ENCODE data around the gene PPFIA2.

Gene PPFIA2

DNA sequence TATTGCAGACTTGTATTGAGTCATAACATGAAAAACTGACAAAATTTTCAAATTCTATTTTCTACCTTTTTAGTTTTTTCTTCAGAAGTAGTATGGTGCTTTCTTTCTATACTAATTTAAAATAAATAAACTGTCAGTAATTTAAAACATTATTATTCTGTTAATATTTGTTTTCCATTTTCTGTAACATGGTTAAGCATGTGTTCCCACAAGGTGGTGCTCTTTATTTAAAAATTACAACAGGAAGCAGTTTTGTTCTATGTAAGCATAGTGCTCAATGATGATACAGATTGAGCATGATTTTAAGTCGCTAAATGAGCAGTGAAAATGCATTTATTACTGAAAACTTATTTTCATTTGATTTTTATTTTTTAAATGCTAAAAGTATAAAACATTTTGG lies 114.6 kb downstream of the PPFIA2 start:
- Histone ChIP-seq H3K9me3 (ENCODE audit: control insufficient read depth, insufficient read depth, low read length) (no peaks in the 10 kb centered on the region), H3K4me1 (ENCODE audit: control insufficient read depth, insufficient read depth, low read length) (no peaks in the 10 kb centered on the region), H3K4me3 (ENCODE audit: low read depth, low read length) (no peak overlapping the region), H3K9ac (ENCODE audit: low read depth, low read length) (no peak overlapping the region), H3K27me3 (ENCODE audit: control insufficient read depth, insufficient read depth, low read length) (no peaks in the 10 kb centered on the region), H3K36me3 (ENCODE audit: control insufficient read depth, insufficient read depth, low read length) (no peaks in the 10 kb centered on the region)

DNA sequence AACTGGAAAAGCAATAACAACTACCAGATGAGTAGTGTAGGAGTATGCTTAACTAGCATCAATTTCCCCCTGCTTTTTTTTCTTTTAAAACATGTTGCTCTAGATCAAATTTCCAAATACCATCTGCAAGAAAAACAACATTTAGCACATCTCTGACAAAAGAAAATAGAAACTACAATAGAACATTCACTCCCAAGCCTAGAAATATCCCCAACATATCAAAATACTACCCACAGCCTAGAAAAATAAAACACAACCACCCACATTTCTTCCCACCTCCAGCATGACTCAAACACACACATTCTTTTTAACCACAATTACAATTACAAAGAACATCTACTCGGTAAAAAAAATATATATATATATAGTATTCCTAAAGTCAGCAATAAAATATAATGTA lies 120.0 kb downstream of the PPFIA2 start:
- Histone ChIP-seq H3K9me3 (ENCODE audit: control insufficient read depth, insufficient read depth, low read length) (no peaks in the 10 kb centered on the region), H3K4me3 (ENCODE audit: low read depth, low read length) (no peak overlapping the region), H3K9ac (ENCODE audit: low read depth, low read length) (no peak overlapping the region), H3K36me3 (ENCODE audit: control insufficient read depth, insufficient read depth, low read length) (no peaks in the 10 kb centered on the region), H3K4me1 (ENCODE audit: control insufficient read depth, insufficient read depth, low read length) (no peaks in the 10 kb centered on the region), H3K27me3 (ENCODE audit: control insufficient read depth, insufficient read depth, low read length) (no peaks in the 10 kb centered on the region)

DNA sequence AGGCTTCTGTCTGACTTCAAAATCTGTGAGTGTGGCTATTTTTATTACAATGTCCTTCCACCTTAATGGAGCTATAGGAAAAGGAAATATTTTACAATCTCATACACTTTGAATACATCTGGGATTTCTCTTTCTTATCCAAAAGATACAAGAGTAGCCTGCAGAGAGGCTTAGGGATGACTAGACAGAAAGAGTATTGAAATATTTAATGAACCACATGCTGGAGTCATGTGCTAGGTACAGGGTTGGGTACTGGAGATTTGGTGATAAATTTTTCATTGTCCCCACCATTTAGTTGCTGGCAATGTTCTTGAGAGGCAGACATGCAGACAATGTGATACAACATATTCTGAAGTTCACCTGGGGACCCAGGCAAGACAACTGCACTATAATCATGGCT lies 126.0 kb downstream of the PPFIA2 start:
- Histone ChIP-seq H3K9me3 (ENCODE audit: control insufficient read depth, insufficient read depth, low read length) (no peaks in the 10 kb centered on the region), H3K36me3 (ENCODE audit: control insufficient read depth, insufficient read depth, low read length) (no peaks in the 10 kb centered on the region), H3K4me3 (ENCODE audit: low read depth, low read length) (no peak overlapping the region), H3K9ac (ENCODE audit: low read depth, low read length) (no peak overlapping the region), H3K4me1 (ENCODE audit: control insufficient read depth, insufficient read depth, low read length) (no peaks in the 10 kb centered on the region), H3K27me3 (ENCODE audit: control insufficient read depth, insufficient read depth, low read length) (no peaks in the 10 kb centered on the region)

DNA sequence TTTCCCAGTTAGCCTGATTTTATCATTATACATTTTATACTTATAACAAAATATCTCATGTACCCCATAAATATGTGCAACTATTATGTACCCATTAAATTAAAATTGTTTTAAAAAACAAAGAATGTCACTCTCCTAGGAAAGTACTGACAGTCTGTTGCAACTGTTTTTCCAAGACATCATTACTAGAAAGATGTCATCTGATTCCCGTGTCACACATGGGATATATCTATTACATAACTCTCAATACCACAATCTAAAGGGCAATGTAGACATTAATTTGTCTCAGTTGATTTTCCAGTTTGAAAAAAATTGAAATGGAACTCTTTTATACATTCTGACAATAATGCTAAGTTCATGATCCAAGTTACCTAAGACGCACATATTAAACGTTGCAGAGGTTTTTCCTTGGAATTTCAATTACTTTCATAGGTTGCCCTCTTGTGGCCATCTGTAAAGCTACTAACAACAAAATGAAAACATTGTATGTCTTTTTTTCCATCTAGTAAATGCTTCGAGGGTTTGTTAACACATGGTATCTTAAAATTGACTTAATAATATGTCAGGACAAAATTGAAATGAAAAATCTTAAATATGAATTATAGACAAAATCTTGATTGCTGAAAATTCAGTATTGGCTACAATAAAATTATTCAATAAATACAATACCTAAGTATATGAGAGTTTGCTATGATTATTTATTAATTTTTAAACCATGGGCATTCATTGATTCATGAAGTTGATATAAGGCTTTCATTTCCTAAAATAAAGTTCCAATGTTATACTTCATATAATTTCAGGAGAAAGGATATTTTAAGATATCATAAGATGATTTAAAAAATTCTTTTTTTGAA lies 131.6 kb downstream of the PPFIA2 start:
- Histone ChIP-seq H3K36me3 (ENCODE audit: control insufficient read depth, insufficient read depth, low read length) (no peaks in the 10 kb centered on the region), H3K9ac (ENCODE audit: low read depth, low read length) (no peak overlapping the region), H3K4me3 (ENCODE audit: low read depth, low read length) (no peak overlapping the region), H3K27me3 (ENCODE audit: control insufficient read depth, insufficient read depth, low read length) (no peaks in the 10 kb centered on the region), H3K4me1 (ENCODE audit: control insufficient read depth, insufficient read depth, low read length) (no peaks in the 10 kb centered on the region), H3K9me3 (ENCODE audit: control insufficient read depth, insufficient read depth, low read length) (no peaks in the 10 kb centered on the region)

DNA sequence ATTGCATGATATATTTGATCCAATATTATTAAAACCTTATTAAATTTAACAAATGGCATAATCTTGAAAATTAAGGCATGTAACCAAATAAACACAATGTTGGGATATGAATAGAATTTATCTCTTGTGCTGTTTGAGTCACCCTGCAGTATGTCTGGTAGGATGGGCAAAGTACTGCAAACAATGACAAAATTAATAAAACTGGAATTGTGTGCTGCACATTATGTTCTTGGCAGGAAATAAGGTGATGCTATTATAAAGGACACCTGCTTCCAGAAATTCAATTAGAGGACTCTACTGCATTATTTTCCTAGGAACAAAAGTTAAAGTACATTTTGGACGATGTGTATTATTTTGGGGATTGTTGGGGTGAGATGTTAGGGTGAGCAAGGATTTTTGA lies 132.7 kb downstream of the PPFIA2 start:
- no peak overlapping the region for H3K9ac ChIP-seq (ENCODE audit: low read depth, low read length)
- no peaks in the 10 kb centered on the region for H3K36me3 ChIP-seq (ENCODE audit: control insufficient read depth, insufficient read depth, low read length)
- no peaks in the 10 kb centered on the region for H3K4me1 ChIP-seq (ENCODE audit: control insufficient read depth, insufficient read depth, low read length)
- H3K27me3 ChIP-seq (ENCODE audit: control insufficient read depth, insufficient read depth, low read length): no peaks in the 10 kb centered on the region
- no peak overlapping the region for H3K4me3 ChIP-seq (ENCODE audit: low read depth, low read length)
- H3K9me3 ChIP-seq (ENCODE audit: control insufficient read depth, insufficient read depth, low read length): no peaks in the 10 kb centered on the region

DNA sequence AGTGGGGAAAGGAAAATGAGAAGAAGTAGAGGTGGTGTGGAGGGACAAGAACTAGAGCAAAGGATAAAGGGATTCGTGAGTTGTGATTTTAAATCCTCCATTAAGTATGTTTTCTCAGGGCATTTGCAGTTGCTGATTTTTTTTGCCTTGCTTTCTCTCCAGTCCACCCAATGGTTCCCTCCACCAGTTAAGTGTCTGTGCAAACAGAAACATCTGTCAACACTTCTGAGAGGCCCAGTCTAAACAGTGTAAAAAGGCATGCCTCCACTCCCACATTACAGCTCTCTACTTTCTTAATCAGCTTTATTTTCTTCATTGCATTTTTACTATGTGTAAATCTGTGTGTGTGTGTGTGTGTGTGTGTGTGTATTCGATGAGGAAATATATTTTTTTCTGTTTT lies 141.2 kb downstream of the PPFIA2 start:
- Histone ChIP-seq H3K4me1 (ENCODE audit: control insufficient read depth, insufficient read depth, low read length) (no peaks in the 10 kb centered on the region), H3K9ac (ENCODE audit: low read depth, low read length) (no peak overlapping the region), H3K27me3 (ENCODE audit: control insufficient read depth, insufficient read depth, low read length) (no peaks in the 10 kb centered on the region), H3K36me3 (ENCODE audit: control insufficient read depth, insufficient read depth, low read length) (no peaks in the 10 kb centered on the region), H3K9me3 (ENCODE audit: control insufficient read depth, insufficient read depth, low read length) (no peaks in the 10 kb centered on the region), H3K4me3 (ENCODE audit: low read depth, low read length) (no peak overlapping the region)

DNA sequence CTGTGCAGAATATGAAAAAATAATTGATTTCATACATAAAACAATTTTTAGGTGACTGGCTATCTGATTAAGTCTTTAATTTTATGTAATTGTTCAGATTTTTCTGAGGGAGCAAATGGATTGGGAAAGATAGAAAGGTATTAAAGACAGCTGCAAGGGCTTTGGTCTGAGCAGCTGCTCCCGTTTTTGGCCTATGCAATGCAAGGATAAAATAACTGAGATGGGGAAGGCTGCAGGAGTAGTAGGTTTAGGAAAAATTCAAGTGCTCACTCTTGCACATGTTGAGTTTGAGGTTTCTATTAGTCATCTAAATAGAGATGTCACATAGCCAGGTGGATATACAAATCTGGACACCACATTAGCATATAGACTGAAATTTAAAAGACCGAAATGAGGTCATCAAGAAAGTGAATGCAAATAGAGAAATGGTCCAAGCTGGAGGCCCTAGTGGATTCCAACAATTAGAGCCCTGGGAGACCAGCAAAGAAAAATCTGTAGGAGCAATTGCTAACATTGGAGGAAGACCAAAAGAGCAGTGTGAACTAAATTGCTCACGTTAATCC lies 144.0 kb downstream of the PPFIA2 start:
- no peak overlapping the region for H3K4me3 ChIP-seq (ENCODE audit: low read depth, low read length)
- H3K9ac ChIP-seq (ENCODE audit: low read depth, low read length): no peak overlapping the region

DNA sequence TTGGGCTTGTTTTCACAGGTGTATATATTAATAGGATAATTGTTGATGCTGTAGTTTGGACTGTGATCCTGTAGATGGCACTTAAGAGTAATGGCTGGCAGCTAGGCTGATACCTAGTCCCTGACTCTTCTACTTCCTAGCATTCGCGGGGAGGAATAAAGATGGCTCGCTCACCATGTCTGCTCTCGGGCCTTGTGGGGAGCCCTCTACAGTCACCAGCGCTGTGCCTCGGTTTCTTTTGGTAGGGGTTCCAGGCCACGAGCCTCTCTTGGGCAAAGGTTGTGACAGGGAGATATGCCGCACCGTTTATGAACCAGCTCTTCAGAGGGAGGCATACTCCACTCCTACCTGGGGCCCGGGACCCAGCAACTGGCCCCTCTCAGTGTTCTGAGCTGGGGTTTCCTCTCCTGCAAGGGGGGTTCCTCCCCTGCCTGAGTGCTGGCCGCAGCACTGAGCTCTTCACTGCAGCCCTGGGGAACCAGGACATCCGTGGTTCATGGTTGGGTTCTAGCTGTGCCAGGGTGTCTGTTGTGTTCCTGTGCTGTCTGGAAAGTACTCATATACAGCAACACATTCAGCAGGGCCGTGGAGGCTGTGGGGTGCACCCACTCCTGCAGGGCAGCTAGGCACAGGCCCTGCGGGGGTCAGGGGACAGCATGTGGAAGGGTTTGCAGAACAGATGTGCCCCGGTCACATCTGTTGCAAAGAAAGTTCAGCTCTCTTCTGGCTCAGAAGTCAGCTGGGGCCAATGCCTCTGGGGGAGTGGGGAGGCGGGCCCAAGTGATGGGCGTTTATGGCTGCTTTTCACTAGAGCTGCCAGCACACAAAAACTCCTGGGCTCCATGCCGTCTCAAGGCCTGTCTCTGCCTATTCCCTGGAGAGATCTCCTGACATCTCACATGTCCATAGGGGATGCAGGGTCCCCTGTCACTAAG lies 147.9 kb downstream of the PPFIA2 start:
- Histone ChIP-seq H3K4me3 (ENCODE audit: low read depth, low read length) (no peak overlapping the region), H3K4me1 (ENCODE audit: control insufficient read depth, insufficient read depth, low read length) (no peaks in the 10 kb centered on the region), H3K27me3 (ENCODE audit: control insufficient read depth, insufficient read depth, low read length) (no peaks in the 10 kb centered on the region), H3K36me3 (ENCODE audit: control insufficient read depth, insufficient read depth, low read length) (no peaks in the 10 kb centered on the region), H3K9ac (ENCODE audit: low read depth, low read length) (no peak overlapping the region), H3K9me3 (ENCODE audit: control insufficient read depth, insufficient read depth, low read length) (no peaks in the 10 kb centered on the region)

More for the DNA sequence above, 144.0 kb downstream of the PPFIA2 start:
- H3K4me1 ChIP-seq (ENCODE audit: control insufficient read depth, insufficient read depth, low read length): no peaks in the 10 kb centered on the region
- no peaks in the 10 kb centered on the region for H3K36me3 ChIP-seq (ENCODE audit: control insufficient read depth, insufficient read depth, low read length)
- no peaks in the 10 kb centered on the region for H3K27me3 ChIP-seq (ENCODE audit: control insufficient read depth, insufficient read depth, low read length)
- H3K9me3 ChIP-seq (ENCODE audit: control insufficient read depth, insufficient read depth, low read length): no peaks in the 10 kb centered on the region

DNA sequence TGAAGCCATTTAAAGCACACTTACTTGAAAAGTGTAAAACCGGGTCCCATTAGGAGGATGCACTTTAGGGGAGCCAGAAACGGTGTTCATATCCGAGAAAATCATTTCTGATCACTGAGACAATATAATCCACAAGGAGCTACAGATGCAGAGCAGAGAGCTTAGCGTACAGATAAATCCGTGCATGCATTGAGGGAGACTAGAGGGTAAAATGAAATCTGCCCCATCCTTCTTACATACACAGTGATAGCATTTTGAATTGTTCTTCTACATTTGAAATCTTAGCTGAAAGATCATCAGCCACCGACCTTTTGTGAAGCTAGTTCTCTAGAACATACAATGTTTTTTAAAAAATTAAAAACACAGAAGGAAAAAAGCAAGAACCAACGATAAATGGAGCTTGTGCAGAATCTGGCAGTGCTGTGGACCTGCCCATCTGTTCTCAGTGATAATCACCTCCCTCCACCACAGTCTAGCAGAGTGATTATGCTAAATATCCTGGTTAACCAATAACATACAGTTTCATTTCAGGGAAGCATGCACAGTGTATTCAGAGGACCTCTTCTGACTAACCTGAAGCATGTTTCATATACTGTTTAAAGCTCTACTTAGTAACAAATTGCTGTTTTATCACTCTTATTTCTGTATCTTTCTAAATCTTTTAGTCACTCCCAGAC lies 161.1 kb downstream of the PPFIA2 start:
- Histone ChIP-seq H3K4me3 (ENCODE audit: low read depth, low read length) (no peak overlapping the region), H3K9me3 (ENCODE audit: control insufficient read depth, insufficient read depth, low read length) (no peaks in the 10 kb centered on the region), H3K9ac (ENCODE audit: low read depth, low read length) (no peak overlapping the region), H3K4me1 (ENCODE audit: control insufficient read depth, insufficient read depth, low read length) (no peaks in the 10 kb centered on the region), H3K36me3 (ENCODE audit: control insufficient read depth, insufficient read depth, low read length) (no peaks in the 10 kb centered on the region), H3K27me3 (ENCODE audit: control insufficient read depth, insufficient read depth, low read length) (no peaks in the 10 kb centered on the region)

DNA sequence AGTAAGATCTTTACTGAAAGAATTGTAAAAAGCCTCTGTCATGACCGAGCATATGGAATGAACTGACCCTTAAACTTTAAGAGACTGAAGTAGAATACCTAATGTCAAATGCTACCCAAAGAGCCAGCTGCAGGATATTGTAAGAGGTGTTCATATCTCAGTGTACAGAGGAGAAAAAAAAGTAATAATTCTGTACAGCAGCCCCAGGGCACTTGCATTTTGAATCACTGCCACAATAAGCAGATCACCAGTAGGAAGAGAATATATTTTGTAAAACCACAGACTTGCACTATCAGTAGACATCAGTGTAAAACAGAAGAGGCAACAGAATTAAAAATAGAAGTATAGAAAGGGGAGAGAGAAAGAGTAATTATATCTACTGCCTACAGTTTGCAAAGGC lies 162.6 kb downstream of the PPFIA2 start:
- Histone ChIP-seq H3K4me1 (ENCODE audit: control insufficient read depth, insufficient read depth, low read length) (no peaks in the 10 kb centered on the region), H3K36me3 (ENCODE audit: control insufficient read depth, insufficient read depth, low read length) (no peaks in the 10 kb centered on the region), H3K9ac (ENCODE audit: low read depth, low read length) (no peak overlapping the region), H3K4me3 (ENCODE audit: low read depth, low read length) (no peak overlapping the region), H3K9me3 (ENCODE audit: control insufficient read depth, insufficient read depth, low read length) (no peaks in the 10 kb centered on the region), H3K27me3 (ENCODE audit: control insufficient read depth, insufficient read depth, low read length) (no peaks in the 10 kb centered on the region)

DNA sequence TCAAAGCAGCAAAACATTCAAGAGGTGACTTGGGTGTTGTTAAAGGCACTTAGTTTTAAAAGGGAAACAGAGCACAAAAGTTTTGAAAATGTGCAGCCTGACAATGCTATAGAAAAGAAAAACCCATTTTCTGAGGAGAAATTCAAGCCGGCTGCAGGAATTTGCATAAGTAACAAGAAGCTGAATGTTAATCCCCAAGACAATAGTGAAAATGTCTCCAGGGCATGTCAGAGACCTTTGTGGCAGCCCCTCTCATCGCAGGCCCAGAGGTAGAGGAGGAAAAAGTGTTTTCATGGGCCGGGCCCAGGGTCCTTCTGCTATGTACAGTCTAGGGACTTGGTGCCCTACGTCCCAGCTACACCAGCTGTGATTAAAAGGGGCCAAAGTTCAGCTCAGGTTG lies 167.9 kb downstream of the PPFIA2 start:
- no peak overlapping the region for H3K4me3 ChIP-seq (ENCODE audit: low read depth, low read length)
- H3K27me3 ChIP-seq (ENCODE audit: control insufficient read depth, insufficient read depth, low read length): no peaks in the 10 kb centered on the region
- H3K9me3 ChIP-seq (ENCODE audit: control insufficient read depth, insufficient read depth, low read length): no peaks in the 10 kb centered on the region
- H3K4me1 ChIP-seq (ENCODE audit: control insufficient read depth, insufficient read depth, low read length): no peaks in the 10 kb centered on the region
- no peaks in the 10 kb centered on the region for H3K36me3 ChIP-seq (ENCODE audit: control insufficient read depth, insufficient read depth, low read length)
- H3K9ac ChIP-seq (ENCODE audit: low read depth, low read length): no peak overlapping the region

Data from iPS-15b (cell line).